PC-9 (cell line): ENCODE measurements around the gene KRT4. TPM values are rescaled to one million over a fixed set of nuclear protein-coding genes. Genes with fewer than 3 reads are reported as not detected.

Experiments
- BruUV-seq: library from RNA; stranded (reverse); fragments of 400-500 nt; replicated peaks from 2 replicates; lab custom pipeline; 2021; lab: Mats Ljungman, UMichigan
- CTCF ChIA-PET: fragments of 300-600 bp; sonication (Branson Sonifier 250); formaldehyde crosslinking; loops from one replicate; lab custom pipeline; 2022; ENCODE audit warnings: antibody characterized with exemption; lab: Charles Lee
- POLR2A ChIA-PET: fragments of 300-600 bp; sonication (Branson Sonifier 250); formaldehyde crosslinking; loops from one replicate; lab custom pipeline; 2022; ENCODE audit warnings: antibody characterized with exemption; ENCODE audit not compliant: unreplicated experiment; lab: Charles Lee
- DNase-seq, 2 experiments: peaks; one replicate each; pipeline versions ENCODE4 v3.0.0 to v3.0.0-alpha.2; 2015 to 2022; ENCODE audit warnings: mixed read lengths in 1 of 2
- H2AFZ ChIP-seq: fragments of 200-600 bp; sonication (generic); 2 replicates; pipeline ENCODE4 v1.8.1; 2017; ENCODE audit warnings: antibody characterized with exemption
- H3F3A ChIP-seq: fragments of 200-600 bp; sonication (generic); 2 replicates; pipeline ENCODE4 v1.8.1; 2017; ENCODE audit warnings: antibody characterized with exemption, mild to moderate bottlenecking, low read depth; ENCODE audit not compliant: insufficient read depth
- H3K27ac ChIP-seq: fragments of 200-600 bp; sonication (generic); 2 replicates; pipeline ENCODE4 v1.6.1; 2016; ENCODE audit warnings: mixed run types
- H3K27me3 ChIP-seq: fragments of 200-600 bp; sonication (generic); 2 replicates; pipeline ENCODE4 v1.6.1; 2016; ENCODE audit warnings: low read depth, mixed run types; ENCODE audit not compliant: insufficient read depth
- H3K36me3 ChIP-seq: fragments of 200-600 bp; sonication (generic); 2 replicates; pipeline ENCODE4 v1.6.1; 2016; ENCODE audit warnings: low read depth, mixed run types
- H3K4me1 ChIP-seq: fragments of 200-600 bp; sonication (generic); replicated peaks from 2 replicates; pipeline ENCODE4 v1.6.1; 2016; ENCODE audit warnings: mixed run types; ENCODE audit not compliant: insufficient read depth
- H3K4me2 ChIP-seq: fragments of 200-600 bp; sonication (generic); 2 replicates; pipeline ENCODE4 v1.6.1; 2017; ENCODE audit warnings: mixed run types
- H3K4me3 ChIP-seq: fragments of 200-600 bp; sonication (generic); 2 replicates; pipeline ENCODE4 v1.6.1; 2016; ENCODE audit warnings: mixed run types
- H3K79me2 ChIP-seq: fragments of 200-600 bp; sonication (generic); 2 replicates; pipeline ENCODE4 v1.6.1; 2017; ENCODE audit warnings: low read depth, mixed run types
- H3K9me2 ChIP-seq: fragments of 200-600 bp; sonication (generic); 2 replicates; pipeline ENCODE4 v1.8.1; 2017; ENCODE audit warnings: mild to moderate bottlenecking; ENCODE audit not compliant: insufficient read depth
- H3K9me3 ChIP-seq: fragments of 200-600 bp; sonication (generic); 2 replicates; pipeline ENCODE4 v1.8.1; 2016; ENCODE audit warnings: low read depth; ENCODE audit not compliant: insufficient read depth
- H4K20me1 ChIP-seq: fragments of 200-600 bp; sonication (generic); 2 replicates; pipeline ENCODE4 v1.8.1; 2017; ENCODE audit not compliant: insufficient read depth
- EZH2 ChIP-seq: fragments of 200-600 bp; sonication (generic); IDR thresholded peaks from 2 replicates; pipeline ENCODE4 v1.8.0; 2017; ENCODE audit warnings: antibody characterized with exemption, low read depth
- intact Hi-C: fragments of 100-400 bp; cut with micrococcal nuclease; formaldehyde crosslinking; loops from one replicate; pipeline ENCODE4 v1.10.0; 2022; ENCODE audit not compliant: unreplicated experiment
- total RNA-seq: library from RNA; stranded (reverse); gene quantifications from 2 replicates; pipeline ENCODE4 v1.2.3, GENCODE V29; 2021
- TF ChIP-seq, protein P1 (sequence below): fragments of 200-600 bp; sonication (generic); conservative IDR thresholded peaks from 2 replicates; pipeline ENCODE4 v1.6.1; 2017; ENCODE audit warnings: mixed run types, antibody characterized with exemption, mild to moderate bottlenecking, moderate library complexity

Gene KRT4
- total RNA-seq, 1 experiment from 2014 or later, result 3.0 TPM

DNA sequence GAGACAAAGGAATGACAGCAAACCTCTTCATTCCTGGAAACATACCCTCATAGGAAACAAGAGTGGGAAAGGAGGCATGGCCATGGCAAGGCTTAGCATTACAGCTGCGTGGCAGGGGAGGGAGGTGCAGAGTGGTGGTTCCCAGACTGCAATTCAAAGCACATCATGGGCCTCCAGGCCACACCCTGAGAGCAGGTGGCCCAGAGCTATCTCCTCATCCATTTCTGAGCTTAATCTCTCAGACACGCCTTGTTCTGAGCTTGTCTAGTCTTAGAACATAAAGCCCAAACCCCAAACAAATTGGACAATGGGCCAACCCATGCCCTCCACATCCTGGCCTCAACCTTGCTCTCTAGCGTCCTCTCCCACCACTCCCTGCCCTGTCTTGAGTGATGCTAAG lies 12.1 kb downstream of the KRT4 start:
- Histone ChIP-seq H3K4me3 (no peak overlapping the region), H3K79me2 (no peaks in the 10 kb centered on the region), H4K20me1 (no peaks in the 10 kb centered on the region), H3K27me3 (no peaks in the 10 kb centered on the region), H3K9me2 (no peaks in the 10 kb centered on the region), H3K36me3 (no peaks in the 10 kb centered on the region), H3K9me3 (no peaks in the 10 kb centered on the region), H3K27ac (peak overlapping the region; percentile 88), H2AFZ (no peak overlapping the region), H3F3A (peaks cover 36% of the 10 kb centered on the region), H3K4me2 (no peak overlapping the region), H3K4me1 (peaks cover 52% of the 10 kb centered on the region)
- TF ChIP-seq, protein P1, sequence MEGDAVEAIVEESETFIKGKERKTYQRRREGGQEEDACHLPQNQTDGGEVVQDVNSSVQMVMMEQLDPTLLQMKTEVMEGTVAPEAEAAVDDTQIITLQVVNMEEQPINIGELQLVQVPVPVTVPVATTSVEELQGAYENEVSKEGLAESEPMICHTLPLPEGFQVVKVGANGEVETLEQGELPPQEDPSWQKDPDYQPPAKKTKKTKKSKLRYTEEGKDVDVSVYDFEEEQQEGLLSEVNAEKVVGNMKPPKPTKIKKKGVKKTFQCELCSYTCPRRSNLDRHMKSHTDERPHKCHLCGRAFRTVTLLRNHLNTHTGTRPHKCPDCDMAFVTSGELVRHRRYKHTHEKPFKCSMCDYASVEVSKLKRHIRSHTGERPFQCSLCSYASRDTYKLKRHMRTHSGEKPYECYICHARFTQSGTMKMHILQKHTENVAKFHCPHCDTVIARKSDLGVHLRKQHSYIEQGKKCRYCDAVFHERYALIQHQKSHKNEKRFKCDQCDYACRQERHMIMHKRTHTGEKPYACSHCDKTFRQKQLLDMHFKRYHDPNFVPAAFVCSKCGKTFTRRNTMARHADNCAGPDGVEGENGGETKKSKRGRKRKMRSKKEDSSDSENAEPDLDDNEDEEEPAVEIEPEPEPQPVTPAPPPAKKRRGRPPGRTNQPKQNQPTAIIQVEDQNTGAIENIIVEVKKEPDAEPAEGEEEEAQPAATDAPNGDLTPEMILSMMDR, result no peak
- POLR2A ChIA-PET, result interaction anchor here (0.6 kb wide), 1 partner anchor 84 kb away, joined by 21 read pairs; no protein-coding TSS in a partner anchor
- CTCF ChIA-PET, result interaction anchor here (0.5 kb wide), 1 partner anchor 1464 kb away, joined by 4 read pairs; no protein-coding TSS in a partner anchor
- no peak for DNase-seq
- no TSS peak for BruUV-seq
- intact Hi-C loops, result no loop called here

DNA sequence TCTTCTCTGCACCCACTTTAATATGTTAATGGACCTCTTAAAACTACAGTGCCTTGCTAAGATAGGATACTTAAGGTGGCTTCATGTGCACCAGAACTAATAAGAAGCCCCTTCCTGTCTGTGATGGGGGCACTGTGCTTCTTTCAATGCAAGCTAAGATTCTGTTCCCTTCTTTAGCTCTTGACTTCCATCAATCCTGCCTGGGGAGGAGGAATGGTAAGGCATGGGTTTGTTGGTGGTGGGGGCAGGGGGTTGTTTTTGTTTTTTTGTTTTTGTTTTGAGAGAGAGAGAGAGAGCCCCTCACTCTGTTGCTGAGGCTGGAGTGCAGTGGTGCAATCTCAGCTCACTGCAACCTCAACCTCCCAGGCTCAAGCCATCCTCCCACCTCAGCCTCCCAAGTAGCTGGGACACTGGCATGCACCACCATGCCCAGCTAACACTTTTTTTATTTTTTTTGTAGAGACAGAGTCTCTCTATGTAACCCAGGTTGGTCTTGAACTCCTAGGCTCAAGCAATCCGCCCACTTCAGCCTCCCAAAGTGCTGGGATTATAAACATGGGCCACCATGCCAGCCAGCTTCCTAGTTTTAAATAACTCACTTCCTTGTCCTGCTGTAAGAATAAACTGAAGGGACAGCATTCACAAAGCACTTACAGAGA lies 13.5 kb downstream of the KRT4 start:
- POLR2A ChIA-PET, result interaction anchor here (0.7 kb wide), 1 partner anchor 650 kb away, joined by 8 read pairs; no protein-coding TSS in a partner anchor
- CTCF ChIA-PET, result interaction anchor here (0.6 to 0.7 kb wide), 2 partner anchors 17 to 78 kb away, joined by 3 read pairs; no protein-coding TSS in a partner anchor

DNA sequence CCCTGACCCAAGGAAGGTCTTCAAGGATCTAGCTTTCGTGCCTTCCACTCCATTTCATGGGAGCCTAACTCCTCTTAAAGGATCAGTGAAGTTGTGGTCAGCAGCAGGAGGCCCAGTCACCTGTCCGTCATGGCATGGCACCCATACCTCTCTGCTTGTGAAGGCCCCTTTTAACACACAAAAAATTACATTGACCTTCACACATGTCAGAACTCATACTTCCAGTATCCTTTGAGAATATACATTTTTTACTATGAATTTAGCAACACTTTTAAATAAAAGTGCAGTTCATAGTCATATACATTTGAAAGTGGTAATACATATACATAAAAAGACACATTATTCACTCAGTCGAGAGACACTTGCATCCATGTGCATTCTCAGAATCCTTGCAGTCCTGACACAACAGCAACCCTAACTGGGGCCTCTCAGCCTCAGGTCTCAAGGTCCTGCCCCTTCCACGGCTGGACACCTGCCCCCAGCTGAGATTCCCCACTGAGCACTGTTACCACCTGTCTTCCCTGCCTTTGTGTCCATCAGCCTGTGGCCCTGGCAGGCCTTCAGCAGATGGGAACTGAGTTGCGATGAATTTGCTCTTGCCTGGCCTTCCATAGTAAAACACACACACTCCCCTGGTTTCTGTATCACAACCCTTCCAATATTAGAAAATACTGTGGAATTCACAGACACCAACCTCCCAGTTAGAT lies 14.3 kb downstream of the KRT4 start:
- Histone ChIP-seq H3F3A (peaks cover 39% of the 10 kb centered on the region), H3K9me3 (no peaks in the 10 kb centered on the region), H3K36me3 (no peaks in the 10 kb centered on the region), H3K79me2 (no peaks in the 10 kb centered on the region), H3K4me2 (peak overlapping the region; percentile 37), H3K27me3 (no peaks in the 10 kb centered on the region), H3K9me2 (no peaks in the 10 kb centered on the region), H2AFZ (no peak overlapping the region), H4K20me1 (no peaks in the 10 kb centered on the region), H3K4me3 (no peak overlapping the region), H3K4me1 (peaks cover 61% of the 10 kb centered on the region), H3K27ac (peak overlapping the region; percentile 88)
- BruUV-seq, result no TSS peak
- CTCF ChIA-PET, result interaction anchor here (0.6 kb wide), 1 partner anchor 535 kb away, joined by 3 read pairs; no protein-coding TSS in a partner anchor
- intact Hi-C loops, result loop anchor here (1.0 kb wide), 3 partner anchors 72 to 216 kb away; no protein-coding TSS in a partner anchor
- POLR2A ChIA-PET, result interaction anchor here (0.7 kb wide), 1 partner anchor 649 kb away, joined by 8 read pairs; no protein-coding TSS in a partner anchor
- no peak for DNase-seq
- TF ChIP-seq, protein P1, result no peak
- TF ChIP-seq EZH2, result no peak

More for the DNA sequence above, 13.5 kb downstream of the KRT4 start:
- TF ChIP-seq, protein P1, result no peak
- no peak for TF ChIP-seq EZH2
- peaks cover 36% of the 10 kb centered on the region for H3F3A ChIP-seq
- H3K4me2 ChIP-seq, result peak overlapping the region; percentile 37
- intact Hi-C loops, result no loop called here
- peak overlapping the region; percentile 88 for H3K27ac ChIP-seq
- no peak overlapping the region for H2AFZ ChIP-seq
- H3K36me3 ChIP-seq, result no peaks in the 10 kb centered on the region
- DNase-seq, result no peak
- no peaks in the 10 kb centered on the region for H3K79me2 ChIP-seq
- H3K4me3 ChIP-seq, result no peak overlapping the region
- no peaks in the 10 kb centered on the region for H3K9me3 ChIP-seq
- H3K27me3 ChIP-seq, result no peaks in the 10 kb centered on the region
- H3K9me2 ChIP-seq, result no peaks in the 10 kb centered on the region
- no TSS peak for BruUV-seq
- no peaks in the 10 kb centered on the region for H4K20me1 ChIP-seq
- H3K4me1 ChIP-seq, result peaks cover 55% of the 10 kb centered on the region
